ENCODE data around the gene TBX1.

- TF ChIP-seq CTCF (IDR thresholded peaks at IDR 0.05; ENCODE audit: borderline replicate concordance, extremely low read depth, low read length, poor library complexity, severe bottlenecking), result no peak
- TF ChIP-seq EZH2 (IDR thresholded peaks at IDR 0.05; ENCODE audit: borderline replicate concordance, low read depth, low read length, severe bottlenecking), result no peak
Measured at GRCh38 chr22:19810381-19811201, 50.0 kb downstream of the TBX1 start.

Measured in DND-41 (cell line).